ENCODE data around the gene TBL1XR1.

- TF ChIP-seq GTF2F1 (IDR thresholded peaks at IDR 0.05; ENCODE audit: borderline replicate concordance, low read depth, low read length) = no peak
- no peak for TF ChIP-seq POLR2A (IDR thresholded peaks at IDR 0.05; ENCODE audit: control extremely low read depth in 1 of 2, low read depth in 2 of 2, low read length in 2 of 2)
- TF ChIP-seq EP300 (IDR thresholded peaks at IDR 0.05; ENCODE audit: borderline replicate concordance in 1 of 2, low read depth in 2 of 2, low read length in 2 of 2) = no peak
- no peak for TF ChIP-seq RAD21 (IDR thresholded peaks at IDR 0.05 in 1 of 2, conservative IDR thresholded peaks at IDR 0.05 in 1 of 2; ENCODE audit: low read depth in 2 of 2, low read length in 2 of 2)
- no peak for TF ChIP-seq TEAD4 (IDR thresholded peaks at IDR 0.05; ENCODE audit: low read depth, low read length)
- no peak for TF ChIP-seq EZH2 (IDR thresholded peaks at IDR 0.05; ENCODE audit: low read depth, low read length, severe bottlenecking)
- no peak for TF ChIP-seq CTCF (IDR thresholded peaks at IDR 0.05; ENCODE audit: control extremely low read depth in 1 of 3, insufficient read depth in 1 of 3, low read depth in 1 of 3, low read length in 3 of 3)
- no peak for TF ChIP-seq TCF12 (IDR thresholded peaks at IDR 0.05; ENCODE audit: low read depth, low read length)
- no peak for TF ChIP-seq JUND (IDR thresholded peaks at IDR 0.05; ENCODE audit: low read length)
- no peak for TF ChIP-seq HDAC6 (IDR thresholded peaks at IDR 0.05; ENCODE audit: low read depth, low read length)
- no peak for TF ChIP-seq BRCA1 (IDR thresholded peaks at IDR 0.05; ENCODE audit: low read depth, low read length)
- TF ChIP-seq POLR2AphosphoS5 (IDR thresholded peaks at IDR 0.05; ENCODE audit: low read depth, low read length) = no peak
These were observed 162.3 kb downstream of the TBL1XR1 start for GRCh38 chr3:177034832-177035475.

All from H1 (cell line).